NCI-H2081 (cell line): Measurements from ENCODE around the gene FAM149B1.
A peak's percentile ranks its signal among the peaks of the same experiment; 100 is the strongest.
"Not testable (repeated sequence)": the region's sequence is repeated elsewhere in the genome, so short reads cannot be mapped to it uniquely, and the experiment has no call there.

Experiments
- DNase-seq, 2 experiments: peaks; one replicate each; lab custom pipeline; 2025; lab: John Stamatoyannopoulos, UW

Gene FAM149B1

DNA sequence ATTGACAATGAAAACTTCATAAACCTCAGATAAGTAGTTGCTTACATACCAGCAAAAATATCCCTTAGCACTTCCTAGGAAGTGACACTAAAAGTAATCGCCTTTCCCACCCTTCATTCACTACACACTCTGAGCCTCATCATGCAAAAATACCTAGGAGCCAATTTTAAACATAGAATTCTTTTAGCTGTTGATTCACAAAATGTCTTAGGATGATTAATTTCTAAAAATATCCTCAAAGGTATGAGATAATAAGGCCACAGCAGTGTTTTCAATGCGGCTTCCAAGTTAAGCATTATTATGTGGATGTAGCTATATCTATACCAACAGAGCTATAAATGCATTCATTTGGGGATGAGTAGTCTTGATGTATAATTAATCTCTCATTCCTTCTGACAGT, 66.0 kb downstream of the FAM149B1 start:
- DNase-seq, result no peak

DNA sequence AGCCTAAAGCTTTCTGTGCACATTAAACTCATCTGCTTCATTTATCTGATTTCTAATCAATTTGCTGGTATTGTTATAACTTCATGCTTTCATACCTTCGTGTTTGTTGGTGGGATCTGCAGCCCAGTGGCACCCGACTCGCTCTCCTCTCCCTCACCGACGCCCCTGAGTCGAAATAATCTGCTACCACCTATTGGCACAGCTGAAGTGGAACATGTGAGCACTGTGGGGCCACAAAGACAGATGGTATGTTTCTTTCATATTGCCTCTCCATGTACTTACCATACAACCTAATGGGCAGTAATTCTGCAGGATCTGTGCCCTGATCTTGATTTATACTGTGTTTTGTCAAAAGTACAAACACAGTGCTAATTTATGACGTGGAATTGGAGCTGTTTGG, 66.8 kb downstream of the FAM149B1 start:
- no peak for DNase-seq

DNA sequence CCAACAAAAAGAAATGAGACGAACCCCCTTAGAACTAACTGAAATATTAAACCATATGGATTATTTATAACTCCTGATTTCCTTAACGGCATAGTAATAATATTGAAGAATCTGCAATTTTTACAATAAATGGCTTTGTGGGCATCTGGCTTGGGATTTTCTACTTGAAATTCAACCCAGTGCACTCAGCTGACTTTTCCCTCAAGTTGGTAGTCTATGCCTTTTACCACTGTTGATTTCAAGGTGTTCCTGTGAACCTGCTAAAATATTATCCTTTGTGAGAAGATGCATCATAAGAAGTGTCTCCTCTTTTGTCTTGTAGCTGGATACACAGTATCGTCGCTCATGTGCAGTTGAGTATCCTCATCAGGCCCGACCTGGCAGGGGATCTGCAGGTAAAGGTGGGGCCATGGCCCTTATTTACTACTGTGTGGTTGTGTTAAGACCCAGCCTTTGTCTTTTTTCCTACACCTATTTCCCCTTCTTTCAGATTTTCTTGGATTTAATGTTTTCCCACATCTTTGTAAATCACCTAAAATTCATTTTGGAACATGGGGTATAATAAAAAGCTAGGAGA, 71.2 kb downstream of the FAM149B1 start:
- no peak for DNase-seq

DNA sequence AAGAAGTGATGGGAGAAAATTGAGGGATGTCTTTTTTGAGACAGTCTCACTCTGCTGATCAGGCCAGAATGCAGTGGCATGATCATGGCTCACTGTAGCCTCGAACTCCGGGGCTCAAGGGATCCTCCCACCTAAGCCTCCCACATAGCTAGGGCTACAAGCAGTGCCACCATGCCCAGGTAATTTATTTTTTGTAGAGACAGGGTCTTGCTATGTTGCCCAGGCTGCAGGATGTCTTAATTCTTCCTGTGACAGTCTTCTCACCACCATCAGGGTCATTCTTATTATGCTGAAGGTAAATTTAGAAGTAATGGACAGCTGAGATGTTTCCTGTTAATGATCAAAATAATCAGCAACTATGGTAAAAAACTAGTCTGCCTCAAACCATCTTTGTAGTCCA, 72.0 kb downstream of the FAM149B1 start:
- no peak for DNase-seq

DNA sequence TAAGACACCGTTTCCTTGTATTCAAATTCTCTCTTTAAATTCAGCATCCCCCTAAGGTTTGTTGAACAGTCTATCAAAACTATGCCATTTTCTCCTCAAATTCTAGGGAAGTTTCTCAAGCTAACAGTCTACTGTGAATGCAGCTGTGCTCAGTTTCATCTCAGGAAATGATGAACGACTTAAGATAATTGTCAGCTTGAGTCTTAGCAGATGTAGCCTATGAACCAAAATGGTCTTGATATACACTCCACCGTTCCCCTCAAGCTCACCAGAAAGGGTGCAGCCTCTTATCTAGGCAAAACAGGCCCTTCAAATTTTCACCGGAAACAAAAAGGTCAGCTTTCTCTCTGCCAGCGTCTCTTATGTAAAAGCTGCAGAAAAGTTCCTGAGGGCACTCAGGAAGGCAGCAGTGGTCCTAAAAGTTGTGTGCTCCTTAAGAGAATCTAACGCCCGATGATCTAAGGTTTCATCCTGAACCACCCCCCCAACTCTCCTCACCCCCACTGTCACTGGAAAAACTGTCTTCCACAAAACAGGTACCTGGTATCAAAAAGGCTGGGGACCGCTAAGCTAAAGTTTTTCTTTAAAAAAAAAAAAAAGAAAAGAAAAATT, 77.1 kb downstream of the FAM149B1 start:
- no peak for DNase-seq

DNA sequence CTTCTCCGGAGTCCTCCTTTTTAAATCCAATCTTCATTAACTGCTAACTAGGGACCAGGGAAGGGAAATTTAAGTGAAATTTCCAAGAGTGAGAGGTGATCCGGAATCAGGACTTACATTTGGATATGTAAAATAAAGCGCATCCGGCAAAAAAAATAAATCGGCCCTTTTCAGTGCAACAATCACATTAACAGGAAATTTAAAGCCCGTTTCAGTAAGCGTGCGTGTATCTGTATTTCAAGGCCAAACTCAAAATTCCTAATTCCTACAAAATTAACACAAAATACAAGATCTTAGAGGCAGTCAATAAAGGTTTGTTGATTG, 78.4 kb downstream of the FAM149B1 start:
- no peak for DNase-seq

DNA sequence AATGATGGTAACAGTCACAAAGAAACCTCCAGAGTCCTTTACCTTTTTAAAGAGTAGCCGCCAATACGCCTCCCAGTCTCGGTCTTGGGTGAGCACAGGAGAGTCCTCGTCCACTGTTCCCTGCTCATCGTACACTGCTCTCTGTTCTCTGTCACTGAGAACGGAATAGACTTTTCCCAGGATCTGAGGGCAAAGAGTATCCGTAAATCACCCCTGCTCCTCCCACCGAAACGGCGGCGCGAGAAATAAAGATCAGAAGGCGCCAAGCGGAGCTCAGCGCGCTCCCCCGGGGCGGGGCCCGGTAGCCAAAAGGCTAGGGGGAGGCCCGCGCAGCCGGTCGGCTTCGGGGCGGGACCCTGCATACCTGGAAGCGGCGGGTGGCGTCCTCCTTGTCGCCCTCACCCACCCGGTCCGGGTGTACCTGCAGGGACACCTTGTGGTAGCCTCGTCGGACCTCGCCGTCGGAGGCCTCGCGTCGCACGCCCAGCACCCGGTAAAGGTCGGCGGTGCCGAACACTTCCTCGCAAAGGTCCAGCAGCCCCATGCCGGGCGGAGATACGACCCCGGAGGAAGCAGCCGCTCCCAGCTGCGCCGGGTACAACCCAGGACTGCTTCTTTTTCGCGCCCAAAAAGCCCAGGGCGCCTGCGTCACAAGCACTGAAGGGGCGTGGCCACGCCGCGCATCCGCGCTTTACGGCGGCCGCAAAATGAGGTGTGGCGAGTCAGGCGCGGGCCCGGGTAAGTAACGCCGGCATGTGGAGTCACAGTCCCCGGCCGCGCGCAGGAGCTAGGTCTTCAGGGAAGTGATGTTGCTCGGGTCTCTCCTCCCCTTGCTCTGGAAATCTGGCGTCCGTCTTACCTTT, 79.0 kb downstream of the FAM149B1 start, which contains the start of gene DNAJC9:
TSS of gene DNAJC9 (minus strand) at position 610 of the 863 bp plus-strand sequence. CDS start at position 544, 66 bp downstream.
- peak; percentile 88 to 89 for DNase-seq

DNA sequence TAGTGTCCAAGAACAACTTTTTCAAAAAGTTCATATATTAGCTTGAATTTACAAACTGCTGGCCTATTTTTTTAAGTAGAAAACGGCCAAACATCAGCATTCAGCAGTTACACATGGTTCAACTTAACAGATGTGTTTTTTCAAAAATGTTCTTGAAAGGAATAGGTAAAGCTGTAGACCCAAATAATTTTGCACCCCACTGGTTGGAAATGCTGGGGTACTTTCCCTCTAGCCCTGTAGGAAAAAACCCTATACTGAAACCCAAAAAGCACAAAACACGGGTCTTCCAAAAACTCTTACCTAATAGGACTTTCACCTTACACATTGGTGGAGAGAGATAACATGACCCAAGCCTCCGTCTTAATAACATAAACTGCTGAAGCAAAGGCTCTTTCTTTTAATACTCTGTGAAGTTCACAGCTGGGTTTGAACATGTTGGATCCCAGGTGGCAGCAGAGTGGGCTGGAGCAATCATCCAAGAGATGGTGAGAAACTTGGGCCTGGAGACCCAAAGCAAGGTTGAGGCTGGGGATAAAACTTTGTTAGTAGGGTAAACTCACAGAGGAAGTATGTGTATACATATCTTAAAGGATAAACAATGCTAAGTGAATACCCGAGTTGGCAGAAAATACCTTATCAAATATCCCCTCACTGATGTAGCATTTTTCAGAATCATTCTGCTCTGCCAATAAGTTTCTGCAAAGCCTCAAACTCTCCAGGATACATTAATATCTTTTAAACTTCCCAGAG, 79.8 kb downstream of the FAM149B1 start:
- DNase-seq, result no peak

DNA sequence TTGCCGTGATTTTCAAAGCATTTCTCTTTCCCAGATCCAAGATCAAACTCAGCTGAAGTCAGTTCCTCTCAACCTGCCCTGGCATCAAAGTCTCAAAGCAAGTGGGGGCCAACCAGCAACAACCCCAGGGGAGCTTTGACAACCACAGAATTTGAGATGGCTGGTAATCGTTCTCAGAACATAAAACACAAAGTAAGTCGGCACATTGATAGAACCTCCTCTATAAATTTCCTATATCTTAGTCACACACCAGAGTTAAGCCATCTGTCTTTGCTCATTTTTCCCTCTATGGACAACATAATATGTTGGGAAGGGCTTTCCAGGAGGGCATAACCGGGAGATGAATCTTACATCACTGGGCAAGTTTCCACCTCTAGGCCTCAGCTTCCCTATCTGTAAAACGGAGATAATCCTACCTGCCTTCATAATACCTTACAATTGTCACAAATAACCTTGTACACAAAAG, 80.4 kb downstream of the FAM149B1 start:
- DNase-seq, result no peak

DNA sequence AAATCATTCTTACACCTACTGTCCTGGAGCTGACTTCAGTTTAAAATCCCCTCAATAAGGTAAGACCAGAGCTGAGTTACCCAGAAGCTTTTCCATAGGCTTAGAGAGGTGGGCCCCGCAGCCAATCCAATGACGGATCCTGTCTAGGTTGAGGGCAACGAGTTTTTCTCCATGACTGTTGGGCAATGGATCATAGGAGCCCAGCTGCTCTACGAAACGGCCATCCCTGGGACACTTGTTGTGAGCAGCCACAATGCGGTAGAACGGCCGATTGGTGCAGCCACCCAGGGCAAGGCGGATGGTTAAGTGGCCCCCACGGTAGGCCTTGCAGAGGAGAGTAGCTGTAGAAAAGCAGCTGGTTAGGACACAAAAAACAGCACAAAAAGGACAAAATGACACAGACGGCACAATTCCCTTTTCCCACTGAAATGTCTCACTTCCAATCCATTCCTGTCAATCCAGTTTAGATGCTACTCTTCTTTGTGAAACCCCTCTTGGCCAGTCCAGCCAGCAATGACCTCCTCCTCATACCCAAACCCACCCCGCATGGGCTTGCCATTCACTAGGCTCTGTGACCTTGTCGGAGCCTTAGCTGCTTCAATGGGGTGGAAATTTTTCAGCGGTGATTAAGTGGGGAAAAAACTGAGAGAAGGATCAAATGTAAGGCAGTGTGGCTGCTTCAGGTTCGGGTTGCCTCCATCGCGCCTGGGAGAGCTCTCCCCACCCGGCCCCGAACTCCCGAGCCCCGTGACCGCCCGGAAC, 83.9 kb downstream of the FAM149B1 start:
- no peak for DNase-seq

DNA sequence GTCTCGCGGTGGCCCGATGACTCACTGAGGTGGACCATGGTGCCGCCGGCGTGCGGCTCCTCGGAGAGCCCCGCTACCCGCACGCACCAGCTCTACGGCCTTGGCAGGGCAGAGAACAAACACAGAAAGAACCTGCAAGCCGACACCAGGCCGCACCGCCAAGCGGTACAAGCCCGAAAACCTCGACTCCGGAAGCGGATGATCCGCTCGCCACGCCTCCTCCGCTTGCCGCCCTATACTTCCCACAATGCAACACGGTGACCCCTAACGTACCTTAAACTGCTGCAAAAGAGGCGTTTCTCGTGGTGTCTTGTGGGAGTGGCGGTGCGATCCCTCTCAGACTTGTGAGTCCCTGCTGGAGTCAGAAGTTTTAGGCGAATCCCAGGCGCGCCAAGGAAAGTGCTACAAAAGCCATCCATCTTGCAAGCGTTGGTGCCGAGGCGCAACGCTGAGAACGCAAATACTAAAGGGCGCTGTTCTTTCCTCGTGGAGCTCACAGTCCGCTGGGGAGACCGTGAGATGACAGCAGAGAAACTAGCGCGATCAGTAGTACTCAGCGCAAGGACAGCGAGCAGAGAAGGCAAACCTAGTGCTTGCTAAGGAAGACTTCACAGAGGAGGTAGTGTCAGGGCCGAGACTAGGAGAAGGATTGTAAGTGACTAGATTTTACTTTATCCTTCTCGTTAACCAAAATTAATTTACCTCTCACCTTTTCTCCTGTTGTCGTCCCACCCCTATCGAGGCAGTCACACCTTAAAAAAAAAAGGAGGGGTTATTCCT, 84.7 kb downstream of the FAM149B1 start, which contains the start of gene MRPS16:
TSS of gene MRPS16 (minus strand) at position 200 of the 780 bp plus-strand sequence. CDS start at position 38, 162 bp downstream.
- peak; percentile 85 to 94 for DNase-seq

DNA sequence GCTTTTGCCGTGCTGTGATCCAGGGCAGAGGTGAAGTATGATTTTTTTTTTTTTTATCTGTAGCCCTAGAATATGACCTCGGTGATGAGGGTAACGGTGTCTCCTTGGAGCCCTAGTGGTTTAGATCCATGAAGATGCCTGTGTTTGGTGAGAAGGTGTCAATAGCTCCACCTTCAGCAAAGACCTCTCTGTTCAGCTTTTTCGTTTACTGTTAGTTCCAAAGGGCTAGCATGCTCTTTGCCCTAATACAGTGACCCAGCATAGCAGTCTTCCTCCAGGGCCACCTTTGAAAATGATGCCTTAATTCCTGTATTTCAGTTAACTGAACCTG, 85.3 kb downstream of the FAM149B1 start:
- DNase-seq, result no peak

DNA sequence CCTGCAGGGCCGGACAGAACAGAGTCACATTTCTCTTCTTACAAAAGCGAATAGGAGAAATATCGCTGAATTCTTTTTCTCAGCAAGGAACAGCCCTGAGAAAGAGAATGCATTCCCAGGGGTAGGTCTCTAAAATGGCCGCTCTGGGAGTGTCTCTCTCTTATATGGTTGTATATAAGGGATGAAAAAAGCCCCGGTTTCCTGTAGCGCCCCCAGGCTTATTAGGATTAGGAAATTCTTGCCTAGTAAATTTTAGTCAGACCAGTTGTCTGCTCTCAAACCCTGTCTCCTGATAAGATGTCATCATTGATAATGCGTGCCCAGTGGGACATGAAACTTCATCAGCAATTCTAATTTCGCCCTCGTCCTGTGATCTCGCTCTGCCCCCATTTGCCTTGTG, 90.7 kb downstream of the FAM149B1 start:
- not testable (repeated sequence) for DNase-seq

DNA sequence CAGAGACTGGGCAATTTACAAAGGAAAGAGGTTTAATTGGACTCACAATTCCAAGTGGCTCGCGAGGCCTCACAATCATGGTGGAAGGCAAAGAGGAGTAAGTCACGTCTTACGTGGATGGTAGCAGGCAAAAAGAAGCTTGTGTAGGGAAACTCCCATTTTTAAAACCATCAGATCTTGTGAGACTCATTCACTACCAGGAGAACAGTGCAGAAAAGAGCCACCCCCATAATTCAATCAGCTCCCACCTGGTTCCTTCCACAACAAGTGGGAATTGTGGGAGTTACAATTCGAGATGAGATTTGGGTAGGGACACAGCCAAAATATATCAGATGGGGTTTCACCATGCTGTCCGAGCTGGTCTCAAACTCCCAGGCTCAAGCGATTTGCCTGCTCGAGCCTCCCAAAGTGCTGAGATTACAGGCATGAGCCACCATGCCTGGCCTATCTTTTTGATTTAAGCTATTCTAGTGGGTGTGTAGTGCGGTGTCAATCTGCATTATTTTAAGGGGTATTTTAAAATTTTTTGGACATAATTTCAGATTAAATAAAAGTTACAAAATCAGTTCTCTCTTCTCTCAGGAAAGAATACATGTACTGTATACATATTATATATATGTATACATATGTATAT, 93.6 kb downstream of the FAM149B1 start:
- DNase-seq, result no peak

DNA sequence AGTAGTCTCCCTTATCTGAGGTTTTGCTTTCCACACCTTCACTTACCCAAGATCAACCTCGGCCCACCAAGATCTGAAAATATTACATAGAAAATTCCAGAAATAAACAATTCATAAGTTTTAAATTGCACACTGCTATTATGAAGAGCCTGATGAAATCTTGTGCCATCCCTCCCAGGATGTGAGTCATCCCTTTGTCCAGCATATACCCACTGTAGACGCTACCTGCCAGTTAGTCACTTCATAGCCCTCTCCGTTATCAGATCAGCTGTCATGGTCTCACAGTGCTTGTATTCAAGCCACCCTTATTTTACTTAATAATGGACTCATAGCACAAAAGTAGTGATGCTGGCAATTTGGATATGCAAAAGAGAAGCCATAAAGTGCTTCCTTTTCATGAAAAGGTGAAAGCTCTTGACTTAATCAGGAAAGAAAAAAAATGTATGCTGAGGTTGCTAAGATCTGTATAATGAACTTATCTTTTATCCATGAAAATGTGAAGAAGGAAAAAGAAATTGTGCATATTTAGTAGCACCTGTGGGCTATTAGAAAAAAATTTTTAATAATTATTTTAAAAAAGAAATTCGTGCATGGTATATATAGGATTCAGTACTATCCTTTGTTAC, 94.3 kb downstream of the FAM149B1 start:
- no peak for DNase-seq

DNA sequence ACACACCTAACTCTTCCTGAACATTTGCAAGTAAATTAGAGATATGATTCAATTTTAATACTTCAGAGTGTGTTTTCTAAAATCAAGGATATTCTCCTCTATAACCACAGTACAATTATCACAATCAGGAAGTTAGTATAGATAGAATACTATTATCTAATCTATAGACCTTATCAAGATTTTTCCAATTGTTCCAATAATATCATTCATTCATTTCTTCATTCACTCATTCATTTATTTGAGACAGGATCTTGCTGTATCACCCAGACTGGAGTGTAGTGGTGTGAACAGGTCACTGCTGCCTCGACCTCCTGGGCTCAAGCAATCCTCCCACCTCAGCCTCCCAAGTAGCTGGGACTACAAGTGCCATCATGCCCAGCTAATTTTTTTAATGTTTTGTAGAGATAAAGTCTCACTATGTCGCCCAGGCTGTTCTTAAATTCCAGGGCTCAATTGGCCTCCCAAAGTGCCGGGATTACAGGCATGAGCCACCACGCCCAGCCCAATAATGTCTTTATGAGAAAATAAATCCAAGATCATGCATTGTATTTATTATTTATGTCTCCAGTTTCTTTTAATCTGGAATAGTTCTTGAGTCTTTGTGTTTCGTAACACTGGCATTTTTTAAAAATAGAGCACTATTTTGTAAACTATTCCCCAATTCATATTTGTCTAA, 95.1 kb downstream of the FAM149B1 start:
- DNase-seq, result no peak

DNA sequence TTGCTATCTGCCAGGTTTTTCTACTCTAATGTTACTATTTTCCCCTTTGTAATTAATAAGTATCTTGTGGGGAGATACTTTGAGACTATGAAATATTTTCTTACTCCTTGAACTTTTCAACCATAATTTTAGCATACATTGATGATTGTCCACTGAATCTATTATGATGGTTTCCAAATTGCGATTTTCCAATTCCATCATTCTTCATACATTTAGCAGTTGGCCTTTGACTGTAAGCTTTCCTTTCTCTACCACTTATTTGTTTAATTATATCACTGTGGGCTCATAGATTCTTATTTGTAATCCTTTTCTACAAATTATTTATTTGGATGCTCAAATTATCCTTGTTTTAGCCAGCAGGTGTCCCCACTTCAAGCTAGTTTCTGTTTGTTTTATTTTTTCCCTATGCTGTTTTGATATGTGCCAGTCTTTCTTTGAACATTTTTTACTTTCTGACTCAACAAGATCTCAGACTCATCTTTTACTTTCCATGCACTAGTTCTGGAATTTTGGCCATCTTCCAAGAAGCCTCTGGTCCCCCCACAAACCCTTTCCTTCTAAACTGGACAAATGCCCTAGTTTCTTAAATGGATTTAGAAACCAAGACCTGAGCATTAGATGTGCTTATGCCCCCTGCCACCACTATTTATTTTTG, 95.9 kb downstream of the FAM149B1 start:
- DNase-seq, result peak in 1 of 2 experiments; percentile 1

DNA sequence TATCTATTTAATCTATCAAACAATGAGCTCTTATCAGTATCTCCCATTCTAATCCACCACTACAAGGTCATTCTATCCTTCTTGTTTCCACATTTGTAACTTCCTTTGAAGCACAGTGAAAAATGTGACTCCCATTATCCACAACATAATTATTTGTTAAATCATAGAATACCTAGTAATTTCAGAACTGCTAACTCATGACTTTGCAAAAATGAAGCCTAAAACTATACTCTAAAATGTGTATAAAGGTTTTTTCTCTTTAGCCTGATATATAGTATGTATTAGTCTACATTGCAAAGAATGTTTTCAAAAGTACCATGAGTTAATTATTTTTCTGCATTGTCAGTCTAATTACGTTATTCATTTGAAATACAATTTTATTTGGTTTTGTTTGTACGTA, 96.5 kb downstream of the FAM149B1 start:
- no peak for DNase-seq

DNA sequence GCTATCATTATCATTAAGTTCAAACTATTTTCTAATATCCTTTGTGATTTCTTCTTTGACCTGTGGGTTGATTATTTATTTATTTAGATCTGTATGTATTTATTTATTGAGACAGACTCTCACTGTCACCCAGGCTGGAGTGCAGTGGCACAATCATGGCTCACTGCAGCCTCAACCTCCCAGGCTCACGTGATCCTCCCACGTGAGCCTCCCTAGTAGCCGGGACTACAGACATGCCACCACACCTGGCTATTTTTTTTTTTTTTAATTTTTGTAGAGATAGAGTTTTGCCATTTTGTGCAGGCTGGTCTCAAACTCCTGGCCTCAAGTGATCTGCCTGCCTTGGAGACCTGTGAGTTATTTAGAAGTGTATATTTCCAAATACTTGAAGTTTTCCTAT, 113.2 kb downstream of the FAM149B1 start:
- DNase-seq, result no peak
